ENCODE measurements around the gene SALL3.

Gene SALL3

GRCh38 chr18:79026491-79026890 lies 46.9 kb downstream of the SALL3 start:
- TF ChIP-seq CTCF (IDR thresholded peaks at IDR 0.05; ENCODE audit: low read depth, low read length) = no peak
- no peak for DNase-seq (ENCODE audit: extremely low read depth, low read depth)

GRCh38 chr18:79030680-79031079 lies 51.1 kb downstream of the SALL3 start:
- no peak for DNase-seq (ENCODE audit: extremely low read depth, low read depth)
- no peak for TF ChIP-seq CTCF (IDR thresholded peaks at IDR 0.05; ENCODE audit: low read depth, low read length)

- no peak for TF ChIP-seq CTCF (IDR thresholded peaks at IDR 0.05; ENCODE audit: low read depth, low read length)
- DNase-seq (ENCODE audit: extremely low read depth, low read depth) = no peak
Observed at GRCh38 chr18:79042276-79042675, 62.7 kb downstream of the SALL3 start.

- no peak for TF ChIP-seq CTCF (IDR thresholded peaks at IDR 0.05; ENCODE audit: low read depth, low read length)
- no peak for DNase-seq (ENCODE audit: extremely low read depth, low read depth)
Observed at GRCh38 chr18:79043288-79043687, 63.7 kb downstream of the SALL3 start.

- no peak for DNase-seq (ENCODE audit: extremely low read depth, low read depth)
- no peak for TF ChIP-seq CTCF (IDR thresholded peaks at IDR 0.05; ENCODE audit: low read depth, low read length)
Observed at GRCh38 chr18:79046522-79046921, 66.9 kb downstream of the SALL3 start.

- no peak for TF ChIP-seq CTCF (IDR thresholded peaks at IDR 0.05; ENCODE audit: low read depth, low read length)
- DNase-seq (ENCODE audit: extremely low read depth, low read depth) = no peak
Observed at GRCh38 chr18:79047556-79048244, 68.1 kb downstream of the SALL3 start.

GRCh38 chr18:79048245-79048632 lies 68.6 kb downstream of the SALL3 start:
- no peak for DNase-seq (ENCODE audit: extremely low read depth, low read depth)
- TF ChIP-seq CTCF (IDR thresholded peaks at IDR 0.05; ENCODE audit: low read depth, low read length) = no peak

All from AG09319 (cell line).